ENCODE measurements around the gene PSME3IP1.

The PSME3IP1 gene

DNA sequence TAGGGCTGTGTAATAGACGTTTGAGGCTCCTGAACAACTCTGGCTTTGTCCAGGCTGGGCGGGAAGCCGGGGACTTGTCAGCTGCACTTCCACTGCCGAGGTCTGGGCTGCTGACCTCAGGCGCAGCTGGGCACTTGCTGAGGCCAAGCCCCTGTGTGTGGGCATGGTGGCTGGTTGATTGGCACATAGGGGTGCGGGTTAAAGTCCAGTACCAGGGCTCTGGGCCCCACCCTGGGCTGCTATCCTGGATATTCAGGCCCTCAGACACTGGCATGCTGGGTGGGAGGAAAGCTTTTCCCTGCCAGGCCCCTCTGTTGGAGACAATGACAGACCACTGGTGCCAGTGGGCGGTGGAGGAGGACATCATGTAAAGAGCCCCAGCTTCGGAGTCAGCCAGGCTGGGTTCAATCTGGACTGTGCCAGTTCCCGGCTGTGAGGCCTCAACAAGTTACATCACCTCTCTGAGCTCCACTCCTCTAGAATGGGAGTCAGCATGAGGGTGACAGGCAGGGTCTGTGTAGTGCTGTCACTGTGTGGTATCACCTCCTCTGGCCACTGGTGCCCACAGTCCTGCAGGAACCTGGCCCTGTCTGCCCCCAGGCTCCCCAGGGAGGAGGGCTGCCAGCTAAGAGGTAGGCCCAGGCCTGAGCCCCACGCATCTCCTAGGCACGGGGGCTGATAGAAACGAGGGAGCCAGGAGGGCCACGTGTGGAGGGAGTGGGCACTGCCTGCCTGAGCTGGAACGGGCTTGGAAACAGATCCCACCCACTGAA lies 42.5 kb downstream of the PSME3IP1 start:
- FAIRE-seq, result no peak

DNA sequence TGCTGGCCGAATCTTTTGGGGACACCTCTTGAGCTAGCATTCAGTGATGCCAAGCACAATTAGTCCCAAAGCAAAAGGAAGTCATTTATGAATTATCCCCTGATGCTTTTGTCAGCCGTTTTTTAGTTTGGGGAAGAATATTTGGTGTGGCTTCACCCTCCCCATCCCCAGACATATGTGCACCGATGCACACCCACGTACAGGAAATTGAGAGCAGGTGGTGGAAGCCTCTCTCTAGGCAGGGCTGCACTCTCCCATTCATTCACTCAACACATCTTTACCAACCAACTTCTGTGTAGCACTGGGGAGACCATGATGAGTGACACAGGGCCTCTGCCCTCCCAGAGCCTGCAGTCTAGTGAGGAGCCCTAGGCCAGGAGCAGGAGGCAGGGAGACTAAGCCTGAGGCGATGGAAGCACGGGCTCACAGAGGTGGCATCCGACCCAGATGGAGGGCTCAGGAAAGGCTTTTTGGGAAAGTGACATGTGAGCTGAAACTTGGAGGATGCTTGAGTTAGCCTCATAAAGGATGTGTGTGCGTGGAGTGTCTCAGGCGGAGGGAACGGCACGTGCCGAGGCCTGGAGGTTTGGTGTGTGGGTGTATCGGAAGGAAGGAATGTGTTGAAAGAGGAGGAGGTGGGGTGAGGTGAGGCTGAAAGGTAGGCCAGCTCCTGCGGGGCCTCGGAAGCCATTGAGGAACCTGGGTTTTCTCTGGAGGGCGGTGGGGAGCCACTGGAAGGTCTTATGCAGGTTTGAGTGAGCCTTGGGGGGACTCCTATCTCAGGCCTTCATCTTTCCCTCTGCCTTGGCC lies 43.8 kb downstream of the PSME3IP1 start:
- FAIRE-seq, result no peak

DNA sequence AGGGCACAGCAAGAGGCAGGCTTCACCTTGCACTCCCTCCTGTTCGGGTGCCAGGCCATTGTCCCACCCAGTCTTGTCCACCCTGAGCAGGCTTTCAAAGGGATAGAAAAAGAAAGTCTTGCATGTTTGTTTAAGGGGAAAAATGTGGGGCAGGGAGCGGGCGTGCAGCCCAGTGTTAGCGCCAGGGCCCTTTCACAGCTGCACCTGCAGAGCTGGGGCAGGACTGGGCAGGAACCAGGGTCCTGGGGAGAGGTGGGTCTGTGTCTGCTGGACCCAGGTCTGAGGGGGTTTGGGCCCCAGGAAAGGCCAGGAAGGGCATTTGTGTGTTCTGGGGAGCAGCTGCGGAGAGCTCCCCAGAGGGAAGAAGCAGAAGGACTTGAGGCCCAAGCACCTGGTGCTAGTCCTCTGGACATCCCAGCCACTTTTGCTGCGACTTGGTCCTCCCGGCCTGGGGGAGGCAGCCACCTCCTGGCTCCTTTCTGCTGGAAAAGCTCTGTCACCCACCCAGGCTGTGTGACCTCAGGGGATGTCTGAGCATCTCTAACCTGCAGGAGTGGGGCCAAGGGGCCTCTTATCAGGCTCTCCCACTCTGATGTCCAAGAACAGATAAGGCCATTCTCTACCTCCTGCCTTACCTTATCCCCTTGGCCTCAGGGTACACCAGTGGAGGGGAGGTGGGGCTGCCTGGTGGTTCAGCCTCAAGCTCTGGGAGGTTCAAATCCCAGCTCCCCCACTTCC lies 44.7 kb downstream of the PSME3IP1 start:
- no peak for FAIRE-seq

DNA sequence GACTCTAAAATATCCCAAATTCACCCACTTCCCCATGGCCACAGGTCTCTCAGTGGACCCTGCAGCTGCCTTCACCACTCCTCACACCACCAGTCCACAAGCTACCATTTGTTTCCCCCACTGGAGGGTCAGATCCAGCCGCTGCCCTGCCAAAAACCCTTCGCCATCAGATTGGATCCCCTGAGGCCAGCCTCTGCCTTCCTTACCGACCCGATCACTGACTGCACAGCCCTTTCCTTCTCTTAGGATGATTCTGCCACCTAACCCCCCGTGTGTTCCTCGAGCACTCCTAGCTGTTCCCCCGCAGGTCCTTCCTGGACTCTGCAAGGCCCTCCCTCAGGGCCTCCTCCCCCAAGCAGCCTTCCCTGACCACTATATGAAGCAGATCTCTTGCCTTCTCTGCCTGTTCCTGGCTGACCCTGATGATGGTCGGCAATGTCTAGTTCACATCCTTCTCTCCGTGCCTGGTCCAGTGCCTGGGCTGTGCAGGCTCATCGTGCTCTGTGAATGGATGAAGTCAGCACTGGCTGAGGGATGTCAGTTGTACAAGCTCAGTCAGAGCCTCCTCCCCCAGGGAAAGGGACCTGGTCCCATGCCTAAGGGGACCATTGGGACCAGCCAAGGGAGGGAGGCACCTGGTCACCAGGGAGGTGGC lies 47.4 kb downstream of the PSME3IP1 start:
- no peak for FAIRE-seq

DNA sequence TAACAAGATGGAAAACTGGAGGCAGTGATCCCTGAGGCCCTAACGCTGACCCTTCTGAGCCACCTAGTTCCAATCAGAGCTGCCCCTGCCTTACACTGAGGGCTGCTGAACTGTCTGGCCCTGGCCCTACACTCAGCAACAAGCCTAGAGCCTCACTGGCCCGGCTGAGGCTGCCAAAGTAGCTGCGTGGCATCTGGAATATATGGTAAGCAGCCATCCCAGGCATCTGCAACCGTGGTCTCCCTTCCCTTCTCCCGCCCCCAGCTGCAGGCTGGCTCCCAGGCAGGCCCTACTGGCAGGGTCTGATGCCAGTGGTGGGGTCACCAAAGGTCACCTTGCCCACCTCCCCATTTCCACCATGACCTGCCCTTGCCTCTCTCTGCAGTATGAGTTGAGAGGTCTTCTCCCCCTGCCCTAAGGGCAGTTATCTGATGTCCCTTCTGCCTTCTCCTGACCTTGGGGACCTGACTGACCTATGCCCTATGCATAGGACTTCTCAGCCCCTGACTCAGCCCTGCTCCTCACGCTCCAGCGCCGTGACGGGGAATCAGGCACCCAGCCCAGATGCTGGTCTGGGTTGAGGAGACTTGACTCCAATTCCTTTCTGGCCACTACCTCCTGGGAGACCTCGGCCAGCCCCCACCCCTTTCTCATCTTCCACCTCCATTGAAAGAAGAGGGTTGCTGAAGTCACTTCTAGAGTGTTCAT lies 48.1 kb downstream of the PSME3IP1 start:
- FAIRE-seq, result no peak

DNA sequence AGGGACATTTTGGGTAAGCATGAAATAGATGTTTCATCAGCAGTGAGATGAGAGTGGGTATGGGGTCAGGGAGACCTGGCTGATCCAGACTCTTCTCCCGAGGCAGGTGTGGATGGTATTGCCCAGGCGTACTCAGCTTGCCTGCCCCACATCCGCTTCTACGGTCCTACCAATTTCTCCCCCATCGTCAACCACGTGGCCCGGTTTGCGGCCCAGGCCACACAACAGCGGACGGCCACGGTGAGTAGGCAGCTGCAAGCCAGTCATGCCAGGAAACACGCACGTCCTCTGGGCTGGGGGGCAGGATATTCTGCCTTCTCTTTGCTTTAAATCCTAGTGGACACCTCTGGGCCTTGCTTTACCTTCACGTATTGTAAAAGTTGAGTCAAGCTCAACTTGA lies 48.8 kb downstream of the PSME3IP1 start:
- FAIRE-seq, result no peak

DNA sequence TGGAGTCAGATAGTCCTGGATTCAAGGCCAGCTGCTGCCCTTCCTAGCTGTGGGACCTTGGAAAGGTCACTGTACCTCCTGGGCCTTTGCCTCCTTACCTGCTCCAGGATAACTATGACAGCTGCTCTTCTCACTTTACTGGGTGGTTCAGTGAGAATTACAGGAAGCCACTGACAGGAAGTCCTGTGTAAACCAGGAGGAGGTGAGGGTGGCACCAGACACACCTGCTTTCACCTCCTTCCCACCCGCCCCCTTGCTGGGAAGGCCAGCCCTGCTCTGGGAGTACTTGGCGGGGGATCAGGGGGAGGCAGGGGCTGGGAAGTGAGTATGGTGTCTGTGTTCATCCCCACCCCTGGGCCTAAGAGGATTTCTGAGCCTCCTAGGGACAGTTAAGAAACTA lies 50.9 kb downstream of the PSME3IP1 start:
- FAIRE-seq, result no peak

DNA sequence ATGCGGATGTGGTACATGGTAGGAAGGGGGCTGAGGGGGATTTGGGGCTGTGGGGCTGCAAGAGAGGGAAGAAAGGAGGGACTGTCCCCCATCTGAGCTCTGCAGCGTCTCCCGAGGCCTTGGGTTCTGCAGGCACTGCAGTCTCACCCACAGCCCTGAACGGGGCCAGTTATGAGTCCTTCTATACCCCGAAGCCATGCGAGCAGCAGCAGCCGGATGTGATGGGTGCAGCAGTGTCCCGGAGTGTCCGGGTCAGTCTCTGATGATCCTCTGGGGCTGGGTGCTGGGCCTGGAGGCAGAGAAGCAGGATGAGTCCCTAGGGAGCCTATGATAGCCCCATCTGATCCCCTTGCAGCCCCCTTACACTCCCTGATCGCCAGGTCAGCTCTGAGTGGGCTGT lies 52.0 kb downstream of the PSME3IP1 start:
- no peak for FAIRE-seq

DNA sequence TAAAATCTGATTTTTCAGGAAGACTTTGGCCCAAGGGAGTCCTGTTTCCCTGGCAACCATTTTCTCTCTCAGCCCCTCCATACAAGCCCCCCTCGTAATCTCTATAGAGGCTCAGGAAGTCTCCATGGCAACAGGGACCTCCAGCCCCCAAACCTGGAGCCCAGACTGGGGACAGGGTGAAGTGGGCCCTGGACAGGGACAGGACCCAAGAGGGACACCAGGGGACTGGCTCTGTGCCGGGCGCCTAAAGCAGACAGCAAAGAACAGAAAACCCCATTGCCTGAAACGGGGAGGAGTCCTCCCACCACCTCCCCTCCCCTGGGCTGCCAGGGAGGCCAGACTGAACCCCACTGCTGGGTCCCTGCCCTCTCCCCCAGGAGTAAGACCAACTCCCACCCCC lies 52.8 kb downstream of the PSME3IP1 start:
- FAIRE-seq, result no peak

DNA sequence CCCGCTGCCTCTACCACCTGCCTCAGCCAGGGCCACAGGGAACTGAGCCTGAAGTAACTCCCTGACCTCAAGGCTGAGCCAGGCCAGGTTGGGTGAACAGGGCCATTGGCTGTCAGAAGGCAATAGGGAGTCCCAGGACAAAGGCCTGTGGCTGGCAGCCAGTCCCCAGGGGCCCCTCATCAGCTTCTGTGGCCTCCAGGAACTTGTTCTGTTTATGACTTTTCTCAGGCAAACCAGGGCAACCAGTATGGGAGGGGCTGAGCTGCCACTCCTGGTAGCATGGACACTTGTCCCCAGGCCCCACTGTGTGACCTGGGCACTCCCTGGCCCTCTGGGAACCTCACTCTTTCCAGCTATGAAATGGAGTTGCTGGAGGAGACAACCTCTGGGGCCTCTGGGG lies 53.4 kb downstream of the PSME3IP1 start:
- FAIRE-seq, result no peak

DNA sequence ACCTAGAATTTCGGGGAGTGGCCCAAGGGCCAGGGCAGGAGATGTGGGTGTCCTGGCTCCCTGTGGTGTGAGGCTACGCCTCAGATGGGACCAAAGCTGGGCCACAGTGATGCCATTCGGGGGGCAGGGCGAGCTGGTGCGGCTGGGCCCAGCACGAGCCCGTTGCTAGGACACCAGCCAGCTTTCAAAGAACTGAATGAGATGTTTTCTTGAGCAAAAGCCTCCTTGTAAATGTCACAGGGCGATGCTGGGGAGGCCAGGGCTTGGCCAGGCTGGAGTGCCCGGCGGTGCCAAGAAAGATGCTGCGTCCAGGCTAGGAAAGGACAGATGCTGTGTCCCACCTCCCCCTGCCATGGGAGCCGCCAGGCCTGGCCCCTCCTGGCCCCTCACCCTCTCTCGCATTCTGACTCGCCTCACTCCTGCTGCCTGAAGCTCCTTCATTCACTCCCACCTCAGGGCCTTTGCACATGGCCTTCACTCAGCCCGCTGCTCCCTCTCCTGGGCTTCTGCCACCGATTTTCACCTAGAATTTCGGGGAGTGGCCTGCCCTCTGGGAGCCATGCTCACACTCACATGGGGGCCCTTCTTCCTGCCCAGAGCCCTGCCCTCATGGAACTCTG lies 54.4 kb downstream of the PSME3IP1 start:
- no peak for FAIRE-seq

DNA sequence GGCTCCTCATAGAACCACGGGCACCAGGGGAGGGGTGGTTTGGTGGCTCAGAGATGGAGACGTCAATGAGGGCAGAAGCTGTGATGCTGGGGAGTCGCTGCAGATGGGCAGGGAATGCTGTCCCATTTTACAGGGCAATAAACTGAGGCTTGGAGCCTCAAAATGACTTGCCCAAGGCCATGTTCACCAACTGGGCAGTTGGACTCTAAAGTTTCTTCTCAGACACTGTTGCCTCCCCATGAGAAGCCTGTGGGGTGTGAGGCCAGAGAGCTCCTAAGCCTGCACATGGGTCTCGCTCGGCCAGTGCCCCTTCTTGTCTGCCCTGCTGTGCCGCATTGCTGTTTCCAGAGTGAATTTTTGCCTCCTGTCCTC lies 54.9 kb downstream of the PSME3IP1 start:
- FAIRE-seq, result no peak

DNA sequence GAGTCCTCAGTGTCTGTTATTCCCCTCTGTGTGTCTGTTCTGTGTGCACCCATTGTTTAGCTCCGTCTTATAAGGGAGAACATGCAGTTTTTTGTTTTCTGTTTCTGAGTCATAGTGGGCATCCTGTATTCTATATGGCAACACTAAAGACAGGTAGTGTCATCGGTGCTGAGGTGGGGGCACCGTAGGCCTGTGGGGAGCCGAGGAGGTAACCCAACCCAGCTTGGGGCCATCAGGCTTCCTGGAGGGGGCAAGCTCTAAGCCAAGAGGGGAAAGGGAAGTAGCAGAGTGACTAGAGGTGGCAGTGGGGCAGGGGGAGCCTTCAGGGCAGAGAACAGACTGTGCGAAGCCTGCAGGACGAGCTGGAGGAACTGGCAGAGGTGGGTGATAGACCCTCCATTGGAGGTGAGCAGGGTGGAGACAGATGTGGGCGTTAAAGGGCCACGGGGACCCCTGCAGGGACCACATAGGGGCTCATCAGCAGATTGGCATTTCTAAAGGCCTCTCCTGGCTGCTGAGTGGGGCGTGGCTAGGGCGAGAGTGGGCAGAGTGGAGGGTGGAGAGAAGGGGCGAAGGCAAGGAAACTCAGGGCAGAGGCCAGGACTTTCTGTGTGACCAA lies 57.0 kb downstream of the PSME3IP1 start:
- FAIRE-seq, result no peak

DNA sequence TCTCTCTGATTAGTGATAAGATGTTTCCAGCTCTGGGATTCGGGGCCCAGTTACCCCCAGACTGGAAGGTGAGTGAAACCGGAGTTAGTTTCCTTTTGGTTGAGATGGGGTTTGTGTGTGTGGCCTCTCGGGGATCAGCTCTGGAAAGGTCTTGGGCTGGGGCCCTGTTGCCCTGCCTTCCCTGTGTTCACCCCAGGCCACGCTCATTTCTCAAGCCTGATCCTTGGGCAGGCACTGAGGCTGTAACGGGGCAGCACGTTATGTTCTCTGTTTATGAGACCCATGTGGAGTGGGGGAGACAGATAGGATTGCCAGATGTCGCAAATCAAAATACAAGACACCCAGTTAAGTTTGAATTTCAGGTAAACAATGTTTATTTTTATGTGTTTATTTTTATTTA lies 58.0 kb downstream of the PSME3IP1 start:
- no peak for FAIRE-seq

DNA sequence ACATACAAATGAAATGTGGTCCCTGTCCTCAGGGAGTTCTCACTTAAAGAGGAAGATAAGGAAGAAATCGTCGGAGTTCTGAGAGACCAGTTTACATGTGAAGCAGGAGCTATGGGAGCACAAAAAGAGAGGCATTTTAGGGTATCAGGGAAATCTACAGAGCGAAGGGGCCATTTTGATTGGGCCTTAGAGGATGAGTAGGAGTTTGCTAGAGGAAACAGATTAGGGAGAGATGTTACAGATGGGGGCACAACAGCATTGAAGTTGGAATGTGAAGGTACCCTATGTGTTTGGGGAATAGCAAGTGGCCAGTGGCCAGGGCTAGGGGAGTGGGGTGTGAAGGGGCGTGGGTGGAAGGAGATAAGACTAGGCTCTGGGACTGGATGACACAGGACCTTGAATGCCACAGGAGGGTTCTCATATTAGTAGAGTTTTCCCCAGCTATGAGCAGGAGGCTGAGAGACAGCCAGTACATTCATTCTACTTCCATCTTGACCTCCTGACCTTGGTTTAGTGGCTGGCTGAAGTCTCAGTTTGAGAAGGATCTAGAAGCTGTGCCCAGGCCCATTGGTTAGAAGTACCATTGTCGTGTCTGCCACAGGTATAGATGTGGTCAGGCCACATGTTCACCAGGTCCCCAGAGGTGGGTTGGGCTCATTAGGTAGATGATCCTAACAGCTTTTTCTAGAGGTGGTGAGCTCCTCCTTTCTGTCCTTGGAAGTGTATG lies 58.6 kb downstream of the PSME3IP1 start:
- no peak for FAIRE-seq

DNA sequence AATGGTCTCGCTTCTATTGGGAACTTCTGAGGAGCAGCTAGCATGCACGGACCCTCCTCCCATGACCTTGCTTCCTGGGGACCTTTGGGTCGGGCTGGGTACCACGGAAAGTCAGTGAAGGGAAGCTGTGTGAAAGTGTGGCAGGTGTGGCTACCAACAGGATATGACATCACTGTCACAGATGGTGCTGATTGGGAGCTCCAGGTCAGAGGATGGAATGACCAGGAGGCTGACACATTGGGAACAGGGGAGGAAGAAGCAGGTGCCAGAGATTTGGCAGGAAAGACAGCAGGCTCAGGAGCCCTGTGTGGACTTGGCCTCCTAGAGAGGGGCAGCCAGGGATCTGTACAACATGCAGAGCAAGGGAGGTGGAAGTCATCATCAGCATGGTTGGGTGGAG lies 59.4 kb downstream of the PSME3IP1 start:
- FAIRE-seq, result no peak

DNA sequence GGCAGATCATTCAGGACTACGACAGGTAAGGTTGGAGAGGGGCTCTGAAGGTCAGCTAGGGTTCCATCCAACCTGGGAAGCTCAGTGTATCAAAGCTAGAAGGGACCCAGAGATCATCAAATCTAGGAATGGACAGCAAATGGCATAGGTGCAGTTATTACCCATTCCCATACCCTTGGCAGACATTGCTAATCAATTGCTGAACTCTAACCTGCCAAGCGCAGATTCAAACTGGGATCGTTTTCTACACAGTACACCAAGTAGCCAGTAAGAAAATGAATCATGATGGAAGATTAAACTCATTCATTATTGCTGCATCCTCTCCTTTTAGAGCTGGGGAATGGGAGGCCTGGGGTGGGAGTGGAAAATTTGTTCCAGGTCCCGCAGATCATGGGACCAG lies 59.9 kb downstream of the PSME3IP1 start:
- no peak for FAIRE-seq

DNA sequence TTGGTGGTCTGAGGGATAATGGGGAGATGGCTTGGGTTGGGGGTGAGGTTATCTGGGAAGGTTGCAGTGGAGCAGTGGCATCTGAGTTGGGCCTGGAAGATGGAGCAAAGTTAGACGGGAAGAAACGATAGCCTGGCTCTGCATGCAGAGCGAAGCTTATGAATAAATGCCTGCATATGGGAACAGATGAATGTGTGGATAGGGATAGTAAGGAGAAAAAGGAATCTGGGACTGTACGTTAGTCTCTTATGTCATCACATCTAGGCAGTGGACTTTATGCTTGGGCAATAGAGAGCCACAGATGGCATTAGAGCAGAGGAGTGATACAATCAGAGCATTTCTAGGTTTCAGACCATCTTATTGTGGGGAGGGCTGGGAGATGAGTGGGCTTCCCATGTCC lies 60.5 kb downstream of the PSME3IP1 start:
- FAIRE-seq, result no peak

DNA sequence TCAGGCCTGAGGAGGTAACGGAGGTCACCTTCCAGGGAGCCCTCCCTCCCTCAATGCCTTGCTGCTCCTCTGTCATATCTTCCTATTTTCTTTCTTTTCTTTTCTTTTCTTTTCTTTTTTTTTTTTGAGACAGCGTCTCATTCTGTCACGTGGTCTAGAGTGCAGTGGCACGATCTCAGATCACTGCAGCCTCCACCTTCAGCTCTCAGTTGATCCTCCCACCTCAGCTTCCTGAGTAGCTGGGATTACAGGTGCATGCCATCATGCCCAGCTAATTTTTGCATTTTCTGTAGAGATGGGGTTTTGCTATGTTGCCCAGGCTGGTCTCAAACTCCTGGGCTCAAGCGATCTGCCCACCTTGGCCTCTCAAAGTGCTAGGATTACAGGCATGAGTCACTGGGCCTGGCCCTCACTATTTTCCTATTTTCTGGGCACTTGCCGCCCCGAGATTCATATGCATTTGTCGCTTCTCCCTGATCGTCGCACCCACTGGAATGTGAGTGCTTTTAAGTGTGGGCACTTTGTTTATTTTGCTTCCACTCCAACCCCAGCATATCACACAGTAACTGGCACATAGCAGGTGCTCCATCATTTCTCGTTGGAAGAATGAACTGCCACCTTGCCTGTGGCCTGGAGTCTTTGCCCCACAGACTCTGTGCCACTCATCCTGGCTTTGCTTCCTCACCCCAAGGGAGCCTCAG lies 61.7 kb downstream of the PSME3IP1 start:
- FAIRE-seq, result no peak
